ENCODE data around the gene PDE6B.
"Not testable (repeated sequence)": the region's sequence is repeated elsewhere in the genome, so short reads cannot be mapped to it uniquely, and the experiment has no call there.

Gene PDE6B

GRCh38 chr4:583820-584219 lies 41.6 kb upstream of the PDE6B start:
- H3K4me3 ChIP-seq = no peak overlapping the region
- H3K27ac ChIP-seq = no peak overlapping the region
- H3K27me3 ChIP-seq = no peaks in the 10 kb centered on the region
- no peaks in the 10 kb centered on the region for H3K4me1 ChIP-seq
- H3K4me2 ChIP-seq = no peak overlapping the region
- peaks cover 44% of the 10 kb centered on the region for H3K9me3 ChIP-seq
- no peak overlapping the region for H3K9ac ChIP-seq
- no peaks in the 10 kb centered on the region for H3K36me3 ChIP-seq
- H4K20me1 ChIP-seq = no peaks in the 10 kb centered on the region
- no peak for TF ChIP-seq Cebpa-rat (IDR thresholded peaks at IDR 0.05)

- Histone ChIP-seq H3K36me3 (no peaks in the 10 kb centered on the region), H3K4me2 (no peak overlapping the region), H3K27ac (no peak overlapping the region), H3K9me3 (peaks cover 49% of the 10 kb centered on the region), H3K4me3 (no peak overlapping the region), H3K27me3 (no peaks in the 10 kb centered on the region), H3K4me1 (no peaks in the 10 kb centered on the region), H3K9ac (no peak overlapping the region), H4K20me1 (no peaks in the 10 kb centered on the region)
- no peak for TF ChIP-seq Cebpa-rat (IDR thresholded peaks at IDR 0.05)
Measured at GRCh38 chr4:587671-588350, 37.6 kb upstream of the PDE6B start.

GRCh38 chr4:588351-588849 lies 37.0 kb upstream of the PDE6B start:
- Histone ChIP-seq H3K4me3 (no peak overlapping the region), H3K9ac (no peak overlapping the region)

GRCh38 chr4:589219-589963 lies 36.0 kb upstream of the PDE6B start:
- Histone ChIP-seq H3K4me2 (no peak overlapping the region), H3K36me3 (no peaks in the 10 kb centered on the region), H3K27me3 (no peaks in the 10 kb centered on the region), H3K4me3 (no peak overlapping the region), H4K20me1 (no peaks in the 10 kb centered on the region), H3K9ac (no peak overlapping the region), H3K27ac (no peak overlapping the region), H3K4me1 (no peaks in the 10 kb centered on the region), H3K9me3 (peaks cover 52% of the 10 kb centered on the region)
- no peak for TF ChIP-seq Cebpa-rat (IDR thresholded peaks at IDR 0.05)

More at GRCh38 chr4:588351-588849, 37.0 kb upstream of the PDE6B start:
- Histone ChIP-seq H3K27ac (no peak overlapping the region), H3K4me1 (no peaks in the 10 kb centered on the region), H4K20me1 (no peaks in the 10 kb centered on the region), H3K9me3 (peaks cover 52% of the 10 kb centered on the region), H3K36me3 (no peaks in the 10 kb centered on the region), H3K4me2 (no peak overlapping the region), H3K27me3 (no peaks in the 10 kb centered on the region)
- TF ChIP-seq Cebpa-rat (IDR thresholded peaks at IDR 0.05) = no peak

GRCh38 chr4:590313-590841 lies 35.0 kb upstream of the PDE6B start:
- Histone ChIP-seq H3K4me3 (no peak overlapping the region), H3K27me3 (no peaks in the 10 kb centered on the region)
- no peak for TF ChIP-seq Cebpa-rat (IDR thresholded peaks at IDR 0.05)

GRCh38 chr4:592178-592577 lies 33.2 kb upstream of the PDE6B start:
- H3K9ac ChIP-seq, H3K27me3 ChIP-seq, H3K27ac ChIP-seq, H3K36me3 ChIP-seq, H3K4me2 ChIP-seq, H3K4me3 ChIP-seq, H4K20me1 ChIP-seq, H3K4me1 ChIP-seq: not testable (repeated sequence)
- peaks cover 67% of the 10 kb centered on the region for H3K9me3 ChIP-seq

More at GRCh38 chr4:590313-590841, 35.0 kb upstream of the PDE6B start:
- peaks cover 57% of the 10 kb centered on the region for H3K9me3 ChIP-seq
- no peak overlapping the region for H3K27ac ChIP-seq
- H3K9ac ChIP-seq = no peak overlapping the region
- no peak overlapping the region for H3K4me2 ChIP-seq
- H4K20me1 ChIP-seq = no peaks in the 10 kb centered on the region
- H3K36me3 ChIP-seq = no peaks in the 10 kb centered on the region
- H3K4me1 ChIP-seq = no peaks in the 10 kb centered on the region

- Histone ChIP-seq H3K27ac (no peak overlapping the region), H3K9me3 (peaks cover 67% of the 10 kb centered on the region), H3K4me1 (no peaks in the 10 kb centered on the region), H3K36me3 (no peaks in the 10 kb centered on the region), H4K20me1 (no peaks in the 10 kb centered on the region), H3K4me3 (no peak overlapping the region), H3K27me3 (no peaks in the 10 kb centered on the region), H3K4me2 (no peak overlapping the region), H3K9ac (no peak overlapping the region)
- no peak for TF ChIP-seq Cebpa-rat (IDR thresholded peaks at IDR 0.05)
Measured at GRCh38 chr4:592825-593520, 32.4 kb upstream of the PDE6B start.

GRCh38 chr4:598925-599324 lies 26.4 kb upstream of the PDE6B start:
- H3K4me2 ChIP-seq = no peak overlapping the region
- no peaks in the 10 kb centered on the region for H4K20me1 ChIP-seq
- no peak overlapping the region for H3K9ac ChIP-seq
- no peaks in the 10 kb centered on the region for H3K36me3 ChIP-seq
- H3K27me3 ChIP-seq = no peaks in the 10 kb centered on the region
- peaks cover 15% of the 10 kb centered on the region for H3K4me1 ChIP-seq
- no peak overlapping the region for H3K4me3 ChIP-seq
- H3K9me3 ChIP-seq = peaks cover 81% of the 10 kb centered on the region
- no peak overlapping the region for H3K27ac ChIP-seq
- TF ChIP-seq Cebpa-rat (IDR thresholded peaks at IDR 0.05) = no peak

GRCh38 chr4:600166-600565 lies 25.2 kb upstream of the PDE6B start:
- no peak for TF ChIP-seq Cebpa-rat (IDR thresholded peaks at IDR 0.05)
- H3K27ac ChIP-seq = no peak overlapping the region
- H3K9ac ChIP-seq = no peak overlapping the region
- no peaks in the 10 kb centered on the region for H3K36me3 ChIP-seq
- H3K4me2 ChIP-seq = no peak overlapping the region
- H4K20me1 ChIP-seq = no peaks in the 10 kb centered on the region
- H3K27me3 ChIP-seq = no peaks in the 10 kb centered on the region
- H3K4me1 ChIP-seq = peaks cover 27% of the 10 kb centered on the region
- peaks cover 75% of the 10 kb centered on the region for H3K9me3 ChIP-seq
- H3K4me3 ChIP-seq = no peak overlapping the region
